DMS53 treated with DMSO at 0.1 percent for 48 hours (cell line): ENCODE data around the gene KIZ.

Experiments
- DNase-seq: peaks from one replicate; lab custom pipeline; 2025; ENCODE audit not compliant: unreplicated experiment; lab: John Stamatoyannopoulos, UW

The KIZ gene

GRCh38 chr20:21258411-21258810 lies 132.5 kb downstream of the KIZ start:
- no peak for DNase-seq

- no peak for DNase-seq
These were observed 133.5 kb downstream of the KIZ start for GRCh38 chr20:21259346-21259745.

GRCh38 chr20:21262812-21263211 lies 136.9 kb downstream of the KIZ start:
- no peak for DNase-seq

- DNase-seq: no peak
These were observed 139.6 kb downstream of the KIZ start for GRCh38 chr20:21265261-21266190.

GRCh38 chr20:21266191-21266536 lies 140.3 kb downstream of the KIZ start:
- DNase-seq: no peak

GRCh38 chr20:21269772-21270171 lies 143.9 kb downstream of the KIZ start:
- DNase-seq: no peak

- no peak for DNase-seq
These were observed 144.9 kb downstream of the KIZ start for GRCh38 chr20:21270806-21271205.

- no peak for DNase-seq
These were observed 146.4 kb downstream of the KIZ start for GRCh38 chr20:21272279-21272678.

- DNase-seq: no peak
These were observed 146.8 kb downstream of the KIZ start for GRCh38 chr20:21272679-21273078.

GRCh38 chr20:21273755-21274386 lies 148.0 kb downstream of the KIZ start:
- DNase-seq: no peak

GRCh38 chr20:21278829-21279228 lies 152.9 kb downstream of the KIZ start:
- no peak for DNase-seq

- no peak for DNase-seq
These were observed 154.0 kb downstream of the KIZ start for GRCh38 chr20:21279706-21280521.

GRCh38 chr20:21280522-21281016 lies 154.7 kb downstream of the KIZ start:
- no peak for DNase-seq

GRCh38 chr20:21286775-21287174 lies 160.9 kb downstream of the KIZ start:
- DNase-seq: no peak

GRCh38 chr20:21288587-21289370 lies 162.9 kb downstream of the KIZ start:
- no peak for DNase-seq

- DNase-seq: no peak
These were observed 163.8 kb downstream of the KIZ start for GRCh38 chr20:21289651-21290050.

GRCh38 chr20:21291026-21291425 lies 165.1 kb downstream of the KIZ start:
- no peak for DNase-seq

GRCh38 chr20:21294755-21295154 lies 168.9 kb downstream of the KIZ start:
- DNase-seq: no peak
